Upper lobe of left lung (tissue), 6 donors: ENCODE data around the gene GRAMD4. TPM values are rescaled to one million over a fixed set of nuclear protein-coding genes. Genes with fewer than 3 reads are reported as not detected.

Experiments
- ATAC-seq, 2 donors: fragments of 200-7000 bp; cut with Tn5 transposase; one replicate each; pipeline ENCODE4 v1.9.1; 2022; ENCODE audit warnings: mild to moderate bottlenecking in 2 of 2, moderate library complexity in 2 of 2; ENCODE audit not compliant: low FRiP score in 2 of 2
- DNase-seq, 2 donors: peaks; one replicate each; pipeline ENCODE4 v3.0.0-alpha.2; 2019 to 2020
- H3K27ac ChIP-seq, 4 donors: fragments of 200-600 bp; sonication (generic); one replicate each; pipeline ENCODE4 v1.5.1; 2016 to 2019
- H3K27me3 ChIP-seq, 4 donors: fragments of 200-600 bp; sonication (generic); one replicate each; pipeline ENCODE4 v1.5.1; 2017 to 2019
- H3K36me3 ChIP-seq, 4 donors: fragments of 200-600 bp; sonication (generic); one replicate each; pipeline ENCODE4 v1.5.1; 2016 to 2019
- H3K4me1 ChIP-seq, 4 donors: fragments of 200-600 bp; sonication (generic); one replicate each; pipeline ENCODE4 v1.5.1; 2018 to 2019
- H3K4me3 ChIP-seq, 4 donors: fragments of 200-600 bp; sonication (generic); one replicate each; pipeline ENCODE4 v1.5.1; 2017 to 2019; ENCODE audit warnings: mild to moderate bottlenecking in 2 of 4, moderate library complexity in 1 of 4
- H3K9me3 ChIP-seq, 4 donors: fragments of 200-600 bp; sonication (generic); one replicate each; pipeline ENCODE4 v1.5.1; 2018 to 2019
- EP300 ChIP-seq, 4 donors: sonication (generic); formaldehyde crosslinking; IDR thresholded peaks; one replicate each; pipeline ENCODE4 v1.5.1; 2017; ENCODE audit warnings: antibody characterized with exemption in 4 of 4, control low read depth in 2 of 4
- POLR2A ChIP-seq, 4 donors: fragments of 450-650 bp; IDR thresholded peaks; one replicate each; pipeline ENCODE4 v1.5.1; 2016 to 2017; ENCODE audit warnings: antibody characterized with exemption in 4 of 4, mild to moderate bottlenecking in 2 of 4
- POLR2AphosphoS5 ChIP-seq, 2 donors: sonication (generic); formaldehyde crosslinking; IDR thresholded peaks; one replicate each; pipeline ENCODE4 v1.5.1; 2017; ENCODE audit warnings: antibody characterized with exemption in 2 of 2
- WGBS, 2 donors: methylation state at CpG; one replicate each; pipeline ENCODE4 v1.1.5; 2017 to 2018; 5-methylcytosine and 5-hydroxymethylcytosine counted together
- total RNA-seq, 6 donors: library from RNA; depleted of rRNA in 4 of 6; stranded (reverse); fragments of >200 nt in 4 of 6; gene quantifications; one replicate each; pipeline versions ENCODE4 v1.1.0 to v1.2.1, GENCODE V29; 2016 to 2021
- TF ChIP-seq, protein P1 (sequence below), 6 experiments: fragments of 450-650 bp in 4 of 6; fragments of 200-600 bp in 2 of 6; sonication (generic) in 2 of 6; IDR thresholded peaks; one replicate each; pipeline ENCODE4 v1.5.1; 2016 to 2019; ENCODE audit warnings: antibody characterized with exemption in 6 of 6
- donor health status: DM: no; HTN: no; CAD: no; lungs with moderate emphysema.
- donor health status: DM: no; HTN: yes; CAD: no; lungs with severe emphysema.

GRAMD4 gene
- total RNA-seq, 6 donors from 2014 or later: 59.8 to 302 (median 104) TPM

DNA sequence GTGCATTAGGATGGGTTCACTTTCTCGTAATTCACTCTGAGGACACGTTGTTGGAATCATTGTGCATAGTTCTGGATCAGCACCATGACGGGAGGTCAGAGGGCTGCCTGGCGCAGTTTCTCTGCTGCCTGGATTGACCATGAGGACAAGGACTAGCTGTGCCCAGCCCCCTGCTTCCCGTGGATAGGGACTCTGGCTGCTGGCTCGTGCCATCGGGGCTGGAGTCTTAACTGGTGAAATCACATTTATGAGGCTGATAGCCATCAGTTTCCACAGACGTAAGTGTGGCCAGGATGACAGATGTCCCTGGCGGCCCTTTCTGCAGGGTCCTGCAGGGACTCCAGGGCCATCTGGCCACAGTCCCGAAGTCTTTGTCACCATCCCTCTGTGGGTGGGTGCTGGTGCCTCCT lies 24.1 kb upstream of the GRAMD4 start:
- no peaks in the 10 kb centered on the region for H3K27me3 ChIP-seq
- ATAC-seq (no peak), DNase-seq (no peak)
- H3K4me3 ChIP-seq: no peak overlapping the region
- H3K9me3 ChIP-seq: no peaks in the 10 kb centered on the region
- H3K27ac ChIP-seq: no peak overlapping the region
- TF ChIP-seq EP300 (IDR thresholded peaks at IDR 0.05) (no peak), POLR2A (IDR thresholded peaks at IDR 0.05) (no peak), POLR2AphosphoS5 (IDR thresholded peaks at IDR 0.05) (no peak)
- TF ChIP-seq, protein P1, sequence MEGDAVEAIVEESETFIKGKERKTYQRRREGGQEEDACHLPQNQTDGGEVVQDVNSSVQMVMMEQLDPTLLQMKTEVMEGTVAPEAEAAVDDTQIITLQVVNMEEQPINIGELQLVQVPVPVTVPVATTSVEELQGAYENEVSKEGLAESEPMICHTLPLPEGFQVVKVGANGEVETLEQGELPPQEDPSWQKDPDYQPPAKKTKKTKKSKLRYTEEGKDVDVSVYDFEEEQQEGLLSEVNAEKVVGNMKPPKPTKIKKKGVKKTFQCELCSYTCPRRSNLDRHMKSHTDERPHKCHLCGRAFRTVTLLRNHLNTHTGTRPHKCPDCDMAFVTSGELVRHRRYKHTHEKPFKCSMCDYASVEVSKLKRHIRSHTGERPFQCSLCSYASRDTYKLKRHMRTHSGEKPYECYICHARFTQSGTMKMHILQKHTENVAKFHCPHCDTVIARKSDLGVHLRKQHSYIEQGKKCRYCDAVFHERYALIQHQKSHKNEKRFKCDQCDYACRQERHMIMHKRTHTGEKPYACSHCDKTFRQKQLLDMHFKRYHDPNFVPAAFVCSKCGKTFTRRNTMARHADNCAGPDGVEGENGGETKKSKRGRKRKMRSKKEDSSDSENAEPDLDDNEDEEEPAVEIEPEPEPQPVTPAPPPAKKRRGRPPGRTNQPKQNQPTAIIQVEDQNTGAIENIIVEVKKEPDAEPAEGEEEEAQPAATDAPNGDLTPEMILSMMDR (IDR thresholded peaks at IDR 0.05): no peak
- no peaks in the 10 kb centered on the region for H3K36me3 ChIP-seq
- peaks cover 39 to 73% (median 46%) of the 10 kb centered on the region in 4 donors for H3K4me1 ChIP-seq
- 70 to 74% methylated on average over 3 to 10 of the region's 10 CpGs for WGBS, 2 donors

DNA sequence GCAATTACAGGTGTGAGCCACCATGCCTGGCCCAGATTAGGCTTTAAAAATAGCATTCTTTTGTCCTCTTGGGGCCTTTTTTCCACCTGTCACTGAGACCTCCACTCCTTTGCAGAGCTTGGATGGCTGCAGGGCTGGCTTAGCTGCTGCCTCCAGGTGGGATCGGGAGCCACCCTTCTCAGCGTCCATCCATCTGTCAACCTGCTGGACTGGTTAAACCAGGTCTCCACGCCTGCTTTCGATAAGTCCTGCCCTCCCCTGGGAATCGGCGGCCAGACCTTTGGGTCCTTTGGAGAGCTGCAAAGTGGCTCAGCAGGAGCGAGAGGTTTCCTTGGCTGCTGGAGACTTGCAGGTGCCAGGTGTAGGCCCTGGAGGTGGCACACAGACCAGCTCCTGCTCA lies 23.4 kb upstream of the GRAMD4 start:
- H3K9me3 ChIP-seq: no peaks in the 10 kb centered on the region
- H3K4me1 ChIP-seq: peaks cover 40 to 81% (median 49%) of the 10 kb centered on the region in 4 donors
- DNase-seq (peak in 1 of 2 donors; percentile 91), ATAC-seq (peak; percentile 11 to 66)
- no peak for TF ChIP-seq EP300 (IDR thresholded peaks at IDR 0.05)
- TF ChIP-seq POLR2AphosphoS5 (IDR thresholded peaks at IDR 0.05): peak in 1 of 2 donors; percentile 19
- peak in 1 of 4 donors; percentile 15 for TF ChIP-seq POLR2A (IDR thresholded peaks at IDR 0.05)
- TF ChIP-seq, protein P1 (IDR thresholded peaks at IDR 0.05): peak in 4 of 6 experiments; percentile 24 to 54 (median 38)
- no peaks in the 10 kb centered on the region for H3K36me3 ChIP-seq
- no peak overlapping the region for H3K4me3 ChIP-seq
- no peaks in the 10 kb centered on the region for H3K27me3 ChIP-seq
- 54 to 100% methylated on average over 1 to 7 of the region's 7 CpGs for WGBS, 2 donors
- H3K27ac ChIP-seq: peak overlapping the region in 2 of 4 donors; percentile 21 to 28

DNA sequence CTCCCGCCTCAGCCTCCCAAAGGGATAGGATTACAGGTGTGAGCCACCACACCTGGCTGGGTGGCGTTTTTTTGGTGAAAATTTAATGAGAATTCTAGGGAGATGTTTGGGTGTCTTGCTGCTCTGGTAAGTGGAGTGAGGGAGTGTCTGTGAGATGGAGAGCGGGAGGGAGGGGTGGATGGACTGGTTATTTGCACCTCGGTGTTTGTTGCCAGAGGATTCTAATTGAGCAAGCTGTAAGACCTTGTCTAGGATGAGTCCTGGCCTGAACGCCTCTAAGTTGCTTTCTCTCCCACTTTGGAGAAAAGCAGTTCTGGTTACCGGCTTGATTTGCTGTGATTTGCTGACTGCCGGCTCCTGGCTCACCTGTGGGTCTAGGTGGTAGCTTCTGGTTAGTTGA lies 22.0 kb upstream of the GRAMD4 start:
- 73 to 95% methylated on average over 7 of the region's 7 CpGs for WGBS, 2 donors
- peak overlapping the region in 3 of 4 donors; percentile 17 to 76 (median 71) for H3K27ac ChIP-seq

DNA sequence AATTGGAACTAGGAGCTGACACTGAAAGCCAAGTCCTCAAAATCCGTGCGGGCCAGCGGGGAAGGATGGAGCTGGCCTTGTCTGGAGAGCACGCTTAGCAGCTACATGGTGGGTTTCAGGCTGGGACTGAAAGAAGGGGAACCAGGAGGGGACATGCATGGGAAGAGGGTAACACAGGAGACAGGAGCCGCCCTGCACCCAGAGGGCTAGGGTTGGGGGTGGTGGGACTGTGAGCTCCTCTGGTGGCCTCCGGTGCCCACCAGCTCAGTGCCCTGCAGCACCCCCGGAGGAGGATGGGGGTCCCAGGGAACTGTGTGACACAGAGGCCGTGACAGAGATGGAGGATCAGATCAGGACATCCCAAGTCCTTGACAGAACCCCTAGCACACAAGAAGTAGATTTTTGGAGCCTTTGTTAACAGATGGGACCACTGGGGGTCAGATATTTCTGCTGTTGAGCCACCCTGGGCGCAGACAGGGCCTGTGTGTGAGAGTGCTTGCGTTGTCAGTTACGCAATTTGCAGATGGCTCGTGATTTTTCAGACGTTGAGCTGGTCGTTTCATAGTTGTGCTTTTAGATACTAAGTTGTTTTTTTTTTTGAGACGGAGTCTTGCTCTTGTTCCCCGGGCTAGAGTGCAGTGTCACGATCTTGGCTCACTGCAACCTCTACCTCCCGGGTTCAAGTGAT lies 21.3 kb upstream of the GRAMD4 start:
- Histone ChIP-seq H3K36me3 (no peaks in the 10 kb centered on the region), H3K27ac (peak overlapping the region; percentile 17 to 76 (median 68)), H3K4me1 (peaks cover 28 to 68% (median 39%) of the 10 kb centered on the region in 4 donors), H3K9me3 (no peaks in the 10 kb centered on the region), H3K27me3 (no peaks in the 10 kb centered on the region), H3K4me3 (no peak overlapping the region)
- DNase-seq (peak in 1 of 2 donors; percentile 83), ATAC-seq (peak in 1 of 2 donors; percentile 60)
- TF ChIP-seq, protein P1 (IDR thresholded peaks at IDR 0.05): no peak
- peak in 2 of 4 donors; percentile 40 to 50 for TF ChIP-seq EP300 (IDR thresholded peaks at IDR 0.05)
- TF ChIP-seq POLR2AphosphoS5 (IDR thresholded peaks at IDR 0.05): peak; percentile 23 to 57
- WGBS, 2 donors: 61 to 71% methylated on average over 14 to 16 of the region's 18 CpGs

More for the DNA sequence above, 22.0 kb upstream of the GRAMD4 start:
- DNase-seq: no peak
- Histone ChIP-seq H3K4me1 (peaks cover 28 to 70% (median 39%) of the 10 kb centered on the region in 4 donors), H3K27me3 (no peaks in the 10 kb centered on the region), H3K9me3 (no peaks in the 10 kb centered on the region), H3K36me3 (no peaks in the 10 kb centered on the region), H3K4me3 (no peak overlapping the region)
- no peak for ATAC-seq
- no peak for TF ChIP-seq POLR2A (IDR thresholded peaks at IDR 0.05)
- no peak for TF ChIP-seq POLR2AphosphoS5 (IDR thresholded peaks at IDR 0.05)
- TF ChIP-seq, protein P1 (IDR thresholded peaks at IDR 0.05): no peak
